SK-N-SH (cell line): ENCODE results near the gene PROM1.

Source experiments
- EP300 ChIP-seq, 2 experiments: IDR thresholded peaks; 2 replicates each; pipeline versions ENCODE4 v1.4.0 to v1.6.1; 2012; ENCODE audit warnings: borderline replicate concordance in 1 of 2, low read depth in 1 of 2, low read length in 1 of 2
- EZH2phosphoT487 ChIP-seq: fragments of 200-600 bp; sonication (generic); IDR thresholded peaks from 2 replicates; pipeline ENCODE4 v1.6.1; 2017; ENCODE audit warnings: low read depth, mixed run types, mild to moderate bottlenecking, antibody characterized with exemption, moderate library complexity, borderline replicate concordance
- MXI1 ChIP-seq: IDR thresholded peaks from 2 replicates; pipeline ENCODE4 v1.6.1; 2012; ENCODE audit warnings: mild to moderate bottlenecking, low read depth, low read length, improper control_type of control experiment
- RAD21 ChIP-seq: IDR thresholded peaks from 2 replicates; pipeline ENCODE4 v1.6.1; 2012; ENCODE audit warnings: mild to moderate bottlenecking, low read length
- SMC3 ChIP-seq: IDR thresholded peaks from 2 replicates; pipeline ENCODE4 v1.6.1; 2012; ENCODE audit warnings: low read depth, low read length, improper control_type of control experiment
- TF ChIP-seq, protein P1 (sequence below): fragments of 200-600 bp; sonication (generic); IDR thresholded peaks from 2 replicates; pipeline ENCODE4 v1.6.1; 2017; ENCODE audit warnings: antibody characterized with exemption, mild to moderate bottlenecking, moderate library complexity
- TF ChIP-seq, protein P2 (sequence below): fragments of 150-350 bp; IDR thresholded peaks from 2 replicates; pipeline ENCODE4 v1.6.1; 2017; ENCODE audit warnings: antibody characterized with exemption, low read length, low read depth, borderline replicate concordance

DNA sequence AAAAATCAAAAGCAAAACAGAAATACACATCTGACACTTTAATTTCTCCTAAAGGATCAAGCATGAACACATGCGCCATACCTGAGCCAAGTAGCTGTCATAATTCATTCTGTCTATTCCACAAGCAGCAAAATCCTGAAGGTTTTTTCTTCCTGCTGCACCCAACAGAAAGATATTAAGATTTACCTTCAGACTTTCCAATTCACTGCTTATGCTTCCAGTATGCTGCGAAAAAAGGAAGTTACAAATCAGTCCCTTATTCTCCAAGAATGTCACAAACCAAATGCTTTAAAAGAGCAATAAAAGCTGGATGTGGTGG lies 91.7 kb downstream of the PROM1 start:
- TF ChIP-seq, protein P1, sequence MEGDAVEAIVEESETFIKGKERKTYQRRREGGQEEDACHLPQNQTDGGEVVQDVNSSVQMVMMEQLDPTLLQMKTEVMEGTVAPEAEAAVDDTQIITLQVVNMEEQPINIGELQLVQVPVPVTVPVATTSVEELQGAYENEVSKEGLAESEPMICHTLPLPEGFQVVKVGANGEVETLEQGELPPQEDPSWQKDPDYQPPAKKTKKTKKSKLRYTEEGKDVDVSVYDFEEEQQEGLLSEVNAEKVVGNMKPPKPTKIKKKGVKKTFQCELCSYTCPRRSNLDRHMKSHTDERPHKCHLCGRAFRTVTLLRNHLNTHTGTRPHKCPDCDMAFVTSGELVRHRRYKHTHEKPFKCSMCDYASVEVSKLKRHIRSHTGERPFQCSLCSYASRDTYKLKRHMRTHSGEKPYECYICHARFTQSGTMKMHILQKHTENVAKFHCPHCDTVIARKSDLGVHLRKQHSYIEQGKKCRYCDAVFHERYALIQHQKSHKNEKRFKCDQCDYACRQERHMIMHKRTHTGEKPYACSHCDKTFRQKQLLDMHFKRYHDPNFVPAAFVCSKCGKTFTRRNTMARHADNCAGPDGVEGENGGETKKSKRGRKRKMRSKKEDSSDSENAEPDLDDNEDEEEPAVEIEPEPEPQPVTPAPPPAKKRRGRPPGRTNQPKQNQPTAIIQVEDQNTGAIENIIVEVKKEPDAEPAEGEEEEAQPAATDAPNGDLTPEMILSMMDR, result no peak
- TF ChIP-seq SMC3, result no peak
- TF ChIP-seq MXI1, result no peak
- no peak for TF ChIP-seq RAD21
- no peak for TF ChIP-seq EP300 (IDR thresholded peaks at IDR 0.05; ENCODE audit: borderline replicate concordance in 1 of 2, low read depth in 1 of 2, low read length in 1 of 2)
- no peak for TF ChIP-seq EZH2phosphoT487
- TF ChIP-seq, protein P2, sequence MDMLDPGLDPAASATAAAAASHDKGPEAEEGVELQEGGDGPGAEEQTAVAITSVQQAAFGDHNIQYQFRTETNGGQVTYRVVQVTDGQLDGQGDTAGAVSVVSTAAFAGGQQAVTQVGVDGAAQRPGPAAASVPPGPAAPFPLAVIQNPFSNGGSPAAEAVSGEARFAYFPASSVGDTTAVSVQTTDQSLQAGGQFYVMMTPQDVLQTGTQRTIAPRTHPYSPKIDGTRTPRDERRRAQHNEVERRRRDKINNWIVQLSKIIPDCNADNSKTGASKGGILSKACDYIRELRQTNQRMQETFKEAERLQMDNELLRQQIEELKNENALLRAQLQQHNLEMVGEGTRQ, result no peak
